ENCODE data around the gene C3orf20. TPM values are rescaled to one million over a fixed set of nuclear protein-coding genes. Genes with fewer than 3 reads are reported as not detected.

The C3orf20 gene
- total RNA-seq, 2 experiments from 2014 or later: 0.10 to 0.11 TPM

- Mint-ChIP-seq H3K36me3 (ENCODE audit: low read depth) (no peaks in the 10 kb centered on the region), H3K27ac (no peak overlapping the region), H3K4me3 (no peak overlapping the region), H3K9me3 (ENCODE audit: insufficient read depth) (no peaks in the 10 kb centered on the region), H3K27me3 (ENCODE audit: low read depth) (peaks cover 33% of the 10 kb centered on the region), H3K4me1 (ENCODE audit: low read depth) (no peaks in the 10 kb centered on the region)
- DNase-seq: no peak
- CTCF ChIA-PET: interaction anchor here (0.5 to 2.3 kb wide), 3 partner anchors 15 to 275 kb away, joined by 3 to 9 read pairs (median 8); partner anchors contain the start of gene CCDC174
- ATAC-seq: no peak
- POLR2A ChIA-PET: interaction anchor here (1.4 kb wide), 1 partner anchor 15 kb away, joined by 5 read pairs; the partner anchor contains the start of gene CCDC174
Observed at GRCh38 chr3:14636496-14637087, 38.3 kb upstream of the C3orf20 start.

GRCh38 chr3:14640157-14640562 lies 34.8 kb upstream of the C3orf20 start:
- ATAC-seq (no peak), DNase-seq (no peak)
- ChIA-PET CTCF (no interaction called here), POLR2A (no interaction called here)
- Mint-ChIP-seq H3K27me3 (ENCODE audit: low read depth) (peaks cover 46% of the 10 kb centered on the region), H3K27ac (no peak overlapping the region), H3K4me3 (no peak overlapping the region), H3K4me1 (ENCODE audit: low read depth) (no peaks in the 10 kb centered on the region), H3K36me3 (ENCODE audit: low read depth) (no peaks in the 10 kb centered on the region), H3K9me3 (ENCODE audit: insufficient read depth) (no peaks in the 10 kb centered on the region)

- Mint-ChIP-seq H3K4me1 (ENCODE audit: low read depth) (no peaks in the 10 kb centered on the region), H3K27ac (no peak overlapping the region), H3K27me3 (ENCODE audit: low read depth) (peaks cover 44% of the 10 kb centered on the region), H3K4me3 (no peak overlapping the region), H3K36me3 (ENCODE audit: low read depth) (no peaks in the 10 kb centered on the region), H3K9me3 (ENCODE audit: insufficient read depth) (no peaks in the 10 kb centered on the region)
- ATAC-seq (no peak), DNase-seq (no peak)
- CTCF ChIA-PET: no interaction called here
- POLR2A ChIA-PET: no interaction called here
Observed at GRCh38 chr3:14640734-14641133, 34.2 kb upstream of the C3orf20 start.

GRCh38 chr3:14641346-14641745 lies 33.6 kb upstream of the C3orf20 start:
- CTCF ChIA-PET: no interaction called here
- H3K9me3 Mint-ChIP-seq (ENCODE audit: insufficient read depth): no peaks in the 10 kb centered on the region
- peaks cover 44% of the 10 kb centered on the region for H3K27me3 Mint-ChIP-seq (ENCODE audit: low read depth)
- H3K4me3 Mint-ChIP-seq: no peak overlapping the region
- peaks cover 6% of the 10 kb centered on the region for H3K4me1 Mint-ChIP-seq (ENCODE audit: low read depth)
- no peaks in the 10 kb centered on the region for H3K36me3 Mint-ChIP-seq (ENCODE audit: low read depth)
- H3K27ac Mint-ChIP-seq: no peak overlapping the region
- DNase-seq (no peak), ATAC-seq (no peak)
- POLR2A ChIA-PET: no interaction called here

GRCh38 chr3:14645453-14645852 lies 29.5 kb upstream of the C3orf20 start:
- Mint-ChIP-seq H3K4me1 (ENCODE audit: low read depth) (peaks cover 17% of the 10 kb centered on the region), H3K9me3 (ENCODE audit: insufficient read depth) (no peaks in the 10 kb centered on the region)

GRCh38 chr3:14646131-14646573 lies 28.8 kb upstream of the C3orf20 start:
- CTCF ChIA-PET: no interaction called here
- Mint-ChIP-seq H3K4me1 (ENCODE audit: low read depth) (peaks cover 21% of the 10 kb centered on the region), H3K4me3 (no peak overlapping the region), H3K9me3 (ENCODE audit: insufficient read depth) (no peaks in the 10 kb centered on the region), H3K27me3 (ENCODE audit: low read depth) (peaks cover 15% of the 10 kb centered on the region), H3K36me3 (ENCODE audit: low read depth) (peaks cover 3% of the 10 kb centered on the region), H3K27ac (no peak overlapping the region)
- DNase-seq: no peak
- POLR2A ChIA-PET: no interaction called here
- no peak for ATAC-seq

More at GRCh38 chr3:14645453-14645852, 29.5 kb upstream of the C3orf20 start:
- peaks cover 1% of the 10 kb centered on the region for H3K36me3 Mint-ChIP-seq (ENCODE audit: low read depth)
- no peak for ATAC-seq
- peaks cover 18% of the 10 kb centered on the region for H3K27me3 Mint-ChIP-seq (ENCODE audit: low read depth)
- no peak overlapping the region for H3K27ac Mint-ChIP-seq
- no peak overlapping the region for H3K4me3 Mint-ChIP-seq
- POLR2A ChIA-PET: no interaction called here
- CTCF ChIA-PET: no interaction called here
- no peak for DNase-seq

GRCh38 chr3:14646589-14647413 lies 28.1 kb upstream of the C3orf20 start:
- ChIA-PET CTCF (interaction anchor here (1.0 kb wide), 1 partner anchor 14 kb away, joined by 4 read pairs; no protein-coding TSS in a partner anchor), POLR2A (interaction anchor here (1.0 kb wide), 1 partner anchor 244 kb away, joined by 3 read pairs; the partner anchor contains the start of gene SLC6A6)
- Mint-ChIP-seq H3K27ac (no peak overlapping the region), H3K4me1 (ENCODE audit: low read depth) (peaks cover 21% of the 10 kb centered on the region), H3K4me3 (no peak overlapping the region), H3K27me3 (ENCODE audit: low read depth) (peaks cover 15% of the 10 kb centered on the region), H3K9me3 (ENCODE audit: insufficient read depth) (no peaks in the 10 kb centered on the region), H3K36me3 (ENCODE audit: low read depth) (peaks cover 3% of the 10 kb centered on the region)
- ATAC-seq: no peak
- DNase-seq: no peak

GRCh38 chr3:14647976-14648955 lies 26.7 kb upstream of the C3orf20 start:
- Mint-ChIP-seq H3K27me3 (ENCODE audit: low read depth) (peaks cover 9% of the 10 kb centered on the region), H3K4me1 (ENCODE audit: low read depth) (peaks cover 29% of the 10 kb centered on the region), H3K36me3 (ENCODE audit: low read depth) (peaks cover 3% of the 10 kb centered on the region), H3K4me3 (no peak overlapping the region), H3K9me3 (ENCODE audit: insufficient read depth) (no peaks in the 10 kb centered on the region), H3K27ac (no peak overlapping the region)
- POLR2A ChIA-PET: no interaction called here
- no peak for DNase-seq
- CTCF ChIA-PET: interaction anchor here (1.1 kb wide), 1 partner anchor 273 kb away, joined by 3 read pairs; no protein-coding TSS in a partner anchor
- ATAC-seq: no peak

- Mint-ChIP-seq H3K27ac (no peak overlapping the region), H3K4me3 (no peak overlapping the region), H3K36me3 (ENCODE audit: low read depth) (peaks cover 6% of the 10 kb centered on the region), H3K9me3 (ENCODE audit: insufficient read depth) (no peaks in the 10 kb centered on the region), H3K27me3 (ENCODE audit: low read depth) (peaks cover 2% of the 10 kb centered on the region), H3K4me1 (ENCODE audit: low read depth) (peaks cover 40% of the 10 kb centered on the region)
- CTCF ChIA-PET: interaction anchor here (0.6 to 1.1 kb wide), 2 partner anchors 15 to 272 kb away, joined by 3 read pairs; no protein-coding TSS in a partner anchor
- POLR2A ChIA-PET: no interaction called here
- DNase-seq (no peak), ATAC-seq (no peak)
Observed at GRCh38 chr3:14649466-14649865, 25.5 kb upstream of the C3orf20 start.

- Mint-ChIP-seq H3K36me3 (ENCODE audit: low read depth) (peaks cover 10% of the 10 kb centered on the region), H3K27me3 (ENCODE audit: low read depth) (no peaks in the 10 kb centered on the region), H3K4me3 (peak overlapping the region; percentile 98), H3K4me1 (ENCODE audit: low read depth) (peaks cover 40% of the 10 kb centered on the region), H3K27ac (peak overlapping the region; percentile 97), H3K9me3 (ENCODE audit: insufficient read depth) (no peaks in the 10 kb centered on the region)
- ChIA-PET CTCF (interaction anchor here (0.6 to 1.5 kb wide), 3 partner anchors 16 to 271 kb away, joined by 3 read pairs; no protein-coding TSS in a partner anchor), POLR2A (interaction anchor here (0.6 kb wide), 1 partner anchor 1641 kb away, joined by 3 read pairs; no protein-coding TSS in a partner anchor)
- DNase-seq (no peak), ATAC-seq (no peak)
Observed at GRCh38 chr3:14650193-14650592, 24.7 kb upstream of the C3orf20 start.
